ENCODE data around the gene CTLA4.

DNA sequence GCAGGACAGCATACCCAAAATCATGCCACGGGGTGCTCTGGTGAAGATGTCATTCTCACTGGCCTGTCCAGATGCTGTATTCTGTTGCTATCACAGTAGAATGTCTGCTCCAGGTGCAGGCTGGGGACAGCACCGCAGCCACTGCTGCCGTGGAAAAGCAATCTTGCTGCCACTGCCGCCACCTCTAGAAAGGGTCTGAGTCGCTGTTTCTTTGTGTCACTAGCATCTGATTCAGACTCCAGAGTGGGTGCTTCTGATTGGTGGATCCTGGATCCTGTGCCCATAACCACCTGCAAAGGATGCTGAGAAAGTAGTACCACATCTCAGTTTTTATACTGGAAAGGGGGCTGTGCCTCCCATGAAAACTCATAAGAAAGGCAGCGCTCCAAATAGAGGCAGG, 45.3 kb upstream of the CTLA4 start:
- TF ChIP-seq REST (IDR thresholded peaks at IDR 0.05; ENCODE audit: insufficient read depth in 1 of 2, low read depth in 2 of 2, low read length in 2 of 2) (no peak), POLR2AphosphoS5 (IDR thresholded peaks at IDR 0.05; ENCODE audit: low read depth, low read length) (no peak)
